ENCODE results near the gene ADK. TPM values are rescaled to one million over a fixed set of nuclear protein-coding genes. Genes with fewer than 3 reads are reported as not detected.

Gene ADK
- total RNA-seq, 2 experiments from 2014 or later, result 26.4 to 31.1 TPM

- H3K4me2 ChIP-seq (ENCODE audit: low read length), result no peak overlapping the region
- ChIA-PET CTCF (ENCODE audit: unreplicated experiment) (interaction anchor here (0.5 kb wide), 1 partner anchor 575 kb away, joined by 3 read pairs; no protein-coding TSS in a partner anchor), POLR2A (interaction anchor here (0.7 kb wide), 1 partner anchor 589 kb away, joined by 3 read pairs; no protein-coding TSS in a partner anchor)
- no peaks in the 10 kb centered on the region for H3K4me1 ChIP-seq (ENCODE audit: insufficient read depth, low read length, poor library complexity, severe bottlenecking)
- DNase-seq (ENCODE audit: low spot score), result no peak
- no peak overlapping the region for H3K4me3 ChIP-seq (ENCODE audit: low read depth, low read length, poor library complexity, severe bottlenecking)
- H3K27ac ChIP-seq (ENCODE audit: low read depth, low read length, poor library complexity, severe bottlenecking), result no peak overlapping the region
- H3K9me3 ChIP-seq (ENCODE audit: low read length), result no peaks in the 10 kb centered on the region
- no peaks in the 10 kb centered on the region for H3K36me3 ChIP-seq (ENCODE audit: insufficient read depth, low read length)
- no TSS peak for BruUV-seq (replicated peaks)
- TF ChIP-seq CTCF (conservative IDR thresholded peaks at IDR 0.05; ENCODE audit: low read length), result no peak
- no peak for TF ChIP-seq EZH2phosphoT487 (IDR thresholded peaks at IDR 0.05; ENCODE audit: borderline replicate concordance, low read depth, low read length)
- H4K20me1 ChIP-seq (ENCODE audit: insufficient read depth, low read length), result no peaks in the 10 kb centered on the region
- H2AFZ ChIP-seq (ENCODE audit: low read length), result no peak overlapping the region
- no peaks in the 10 kb centered on the region for H3K79me2 ChIP-seq (ENCODE audit: insufficient read depth, low read depth, low read length)
- no peaks in the 10 kb centered on the region for H3K9me2 ChIP-seq (ENCODE audit: insufficient read depth, low read length)
- intact Hi-C loops (cut with micrococcal nuclease; ENCODE audit: unreplicated experiment), result no loop called here
Measured at GRCh38 chr10:74437822-74438221, 286.8 kb downstream of the ADK start.

- intact Hi-C loops (cut with micrococcal nuclease; ENCODE audit: unreplicated experiment), result no loop called here
- Histone ChIP-seq H2AFZ (ENCODE audit: low read length) (no peak overlapping the region), H3K9me2 (ENCODE audit: insufficient read depth, low read length) (no peaks in the 10 kb centered on the region), H3K9me3 (ENCODE audit: low read length) (no peaks in the 10 kb centered on the region), H3K79me2 (ENCODE audit: insufficient read depth, low read depth, low read length) (no peaks in the 10 kb centered on the region), H3K4me1 (ENCODE audit: insufficient read depth, low read length, poor library complexity, severe bottlenecking) (no peaks in the 10 kb centered on the region), H3K4me3 (ENCODE audit: low read depth, low read length, poor library complexity, severe bottlenecking) (no peak overlapping the region), H3K36me3 (ENCODE audit: insufficient read depth, low read length) (no peaks in the 10 kb centered on the region), H4K20me1 (ENCODE audit: insufficient read depth, low read length) (no peaks in the 10 kb centered on the region), H3K27ac (ENCODE audit: low read depth, low read length, poor library complexity, severe bottlenecking) (no peak overlapping the region), H3K4me2 (ENCODE audit: low read length) (no peak overlapping the region)
- TF ChIP-seq CTCF (conservative IDR thresholded peaks at IDR 0.05; ENCODE audit: low read length) (no peak), EZH2phosphoT487 (IDR thresholded peaks at IDR 0.05; ENCODE audit: borderline replicate concordance, low read depth, low read length) (no peak)
- no TSS peak for BruUV-seq (replicated peaks)
- ChIA-PET CTCF (ENCODE audit: unreplicated experiment) (no interaction called here), POLR2A (no interaction called here)
- no peak for DNase-seq (ENCODE audit: low spot score)
Measured at GRCh38 chr10:74439213-74439612, 288.2 kb downstream of the ADK start.

GRCh38 chr10:74445493-74445892, 294.5 kb downstream of the ADK start:
- Histone ChIP-seq H2AFZ (ENCODE audit: low read length) (no peak overlapping the region), H3K27ac (ENCODE audit: low read depth, low read length, poor library complexity, severe bottlenecking) (no peak overlapping the region), H3K9me2 (ENCODE audit: insufficient read depth, low read length) (no peaks in the 10 kb centered on the region), H3K4me1 (ENCODE audit: insufficient read depth, low read length, poor library complexity, severe bottlenecking) (no peaks in the 10 kb centered on the region), H3K4me3 (ENCODE audit: low read depth, low read length, poor library complexity, severe bottlenecking) (no peak overlapping the region), H3K36me3 (ENCODE audit: insufficient read depth, low read length) (no peaks in the 10 kb centered on the region), H3K79me2 (ENCODE audit: insufficient read depth, low read depth, low read length) (no peaks in the 10 kb centered on the region), H3K9me3 (ENCODE audit: low read length) (no peaks in the 10 kb centered on the region), H3K4me2 (ENCODE audit: low read length) (no peak overlapping the region), H4K20me1 (ENCODE audit: insufficient read depth, low read length) (no peaks in the 10 kb centered on the region)
- DNase-seq (ENCODE audit: low spot score), result no peak
- ChIA-PET POLR2A (interaction anchor here (0.5 to 1.5 kb wide), 2 partner anchors 15 to 133 kb away, joined by 4 to 6 read pairs; no protein-coding TSS in a partner anchor), CTCF (ENCODE audit: unreplicated experiment) (no interaction called here)
- intact Hi-C loops (cut with micrococcal nuclease; ENCODE audit: unreplicated experiment), result no loop called here
- BruUV-seq (replicated peaks), result no TSS peak
- TF ChIP-seq CTCF (conservative IDR thresholded peaks at IDR 0.05; ENCODE audit: low read length), result no peak
- no peak for TF ChIP-seq EZH2phosphoT487 (IDR thresholded peaks at IDR 0.05; ENCODE audit: borderline replicate concordance, low read depth, low read length)

All from OCI-LY7 (cell line).